Measurements from ENCODE around the gene GPRIN2.
"Not testable (repeated sequence)": the region's sequence is repeated elsewhere in the genome, so short reads cannot be mapped to it uniquely, and the experiment has no call there.

GPRIN2 gene

DNA sequence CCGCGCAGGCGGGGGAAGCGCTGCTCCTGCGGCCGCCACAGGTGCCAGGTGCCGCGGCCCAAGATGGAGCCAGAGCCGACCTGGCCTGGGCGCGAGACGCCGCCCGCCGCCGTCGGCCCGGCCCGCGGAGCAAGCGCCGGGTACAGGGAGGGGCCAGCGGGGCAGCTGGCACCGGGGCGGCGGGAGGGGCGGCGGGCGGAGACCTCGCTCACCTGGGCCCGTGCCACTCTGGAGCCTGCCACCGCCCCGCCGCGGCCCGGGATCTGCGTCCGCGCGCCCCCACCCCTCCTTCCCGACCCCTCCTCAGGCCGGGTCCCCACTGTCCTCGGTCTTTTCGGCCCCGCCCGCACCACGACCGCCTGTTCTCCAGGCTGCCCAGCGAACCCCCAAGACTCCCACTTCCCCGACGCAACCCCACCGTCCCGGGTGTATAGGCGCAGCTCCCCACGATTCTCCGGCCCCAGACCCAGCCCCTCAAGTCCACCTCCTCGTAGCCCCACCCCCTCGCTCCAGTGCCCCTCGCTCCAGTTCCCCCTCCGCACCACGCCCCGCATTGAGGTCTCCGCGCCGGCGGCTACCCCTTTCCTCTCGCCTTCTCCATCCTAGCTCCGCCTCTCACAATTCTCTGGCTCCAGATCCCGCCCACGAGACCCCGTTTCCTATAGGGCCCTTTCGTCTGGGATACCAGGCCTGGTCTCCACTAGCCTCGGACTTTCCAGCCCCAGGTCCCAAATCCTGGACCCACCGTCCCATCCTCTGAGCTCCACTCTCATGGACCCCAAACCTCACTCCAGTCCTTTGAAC lies at the start of gene GPRIN2:
GPRIN2 (minus strand) TSS at position 144 of the 804 bp plus-strand sequence. CDS start 5,922 bp downstream, outside the sequence.
- DNase-seq (ENCODE audit: low spot score): no peak

DNA sequence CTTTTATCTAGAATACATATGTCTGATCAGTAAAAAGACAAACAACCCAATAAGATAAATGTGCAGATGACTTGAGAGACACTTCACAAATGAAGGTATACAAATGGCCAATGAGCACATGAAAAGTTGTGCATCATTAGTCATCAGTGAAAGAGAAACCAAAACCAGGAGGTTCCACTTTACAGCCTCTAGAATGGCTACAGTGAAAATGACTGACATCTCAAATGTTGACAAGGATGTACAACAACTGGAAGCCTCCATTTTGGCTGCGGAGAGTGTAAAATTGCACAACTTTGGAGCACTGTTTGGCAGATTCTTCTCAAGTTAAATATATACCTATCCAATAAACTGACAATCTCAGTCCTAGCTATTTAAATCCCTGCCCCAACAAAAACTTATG lies 44.1 kb upstream of the GPRIN2 start:
- DNase-seq (ENCODE audit: low spot score): not testable (repeated sequence)

DNA sequence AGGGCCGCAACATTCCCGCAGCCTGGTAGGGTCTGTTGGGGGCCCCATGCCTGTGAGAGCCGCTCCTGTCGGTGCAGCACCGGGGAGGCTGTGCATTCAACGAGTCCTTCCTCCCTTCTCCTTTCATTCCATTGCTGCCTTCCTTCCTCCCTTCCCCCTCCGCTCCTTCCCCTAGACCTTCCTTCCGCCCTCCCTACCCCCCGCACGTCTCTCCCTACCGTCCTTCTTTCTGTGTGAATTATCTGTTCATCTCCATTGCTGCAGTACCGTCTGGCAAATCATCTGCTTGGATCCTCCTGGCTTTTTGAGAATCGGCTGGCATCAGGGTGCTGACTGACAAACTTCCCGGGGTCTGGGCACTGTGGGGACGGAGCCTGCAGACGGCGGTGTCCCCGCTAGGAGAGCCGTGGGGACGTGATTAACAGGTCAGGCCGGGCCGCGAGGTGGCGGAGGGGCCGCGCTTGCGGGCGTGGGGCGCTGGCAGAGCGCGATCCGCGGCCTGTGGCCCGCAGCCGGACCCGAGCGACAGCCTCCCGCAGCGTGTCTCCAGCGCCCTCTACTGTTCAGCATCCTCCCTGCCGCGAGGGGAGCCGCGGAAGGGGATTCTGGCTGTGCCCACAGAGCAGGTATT lies 41.3 kb upstream of the GPRIN2 start:
- peak; percentile 22 for DNase-seq (ENCODE audit: low spot score)

DNA sequence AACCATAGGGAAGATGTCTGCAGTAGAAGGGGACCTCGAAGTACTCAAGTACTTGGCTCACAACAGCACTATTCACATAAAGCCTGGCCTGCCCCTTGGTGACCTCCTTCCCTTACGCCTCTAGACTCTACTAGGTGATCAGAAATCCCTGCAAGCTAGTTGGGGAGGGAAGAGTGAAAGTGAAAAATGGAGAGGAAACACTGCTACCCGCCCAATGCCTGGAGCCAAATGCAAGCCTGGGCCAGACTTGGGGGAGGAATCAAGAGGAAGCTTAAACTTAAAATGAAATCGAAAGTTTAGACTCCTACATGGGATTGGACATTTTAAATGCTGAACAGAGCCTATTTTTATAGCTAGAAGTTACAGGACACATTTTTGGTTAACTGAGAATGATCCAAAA lies 40.1 kb upstream of the GPRIN2 start:
- not testable (repeated sequence) for DNase-seq (ENCODE audit: low spot score)

DNA sequence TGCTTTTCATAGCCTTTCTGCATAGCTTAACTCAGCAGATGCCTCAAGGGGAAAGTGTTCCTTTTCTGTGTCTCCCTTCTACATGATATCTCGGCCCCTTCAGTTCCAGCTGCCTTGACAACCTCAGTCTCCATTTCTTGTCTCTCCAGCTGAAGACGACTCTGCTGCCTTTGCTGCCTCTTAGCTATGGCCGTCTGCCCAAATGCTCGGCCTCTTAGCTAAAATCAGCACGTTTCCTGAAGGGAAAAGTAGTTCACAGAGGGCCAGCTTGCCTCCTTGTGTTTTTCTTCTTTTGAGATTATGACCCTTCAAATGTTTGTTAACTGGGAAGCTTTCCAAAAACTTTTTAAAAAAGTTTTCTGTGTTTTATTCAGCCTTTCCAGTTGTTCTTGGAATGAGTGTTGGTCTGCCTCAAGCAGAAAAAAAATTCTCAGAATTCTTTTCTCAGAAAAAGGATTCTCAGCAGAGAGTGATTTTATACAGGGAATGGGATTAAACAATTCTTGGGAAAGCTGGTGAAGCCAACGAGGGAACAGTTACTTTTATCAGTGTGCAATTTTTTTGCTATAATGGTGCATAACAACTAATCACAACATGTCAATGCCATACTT lies 38.1 kb upstream of the GPRIN2 start:
- not testable (repeated sequence) for DNase-seq (ENCODE audit: low spot score)

DNA sequence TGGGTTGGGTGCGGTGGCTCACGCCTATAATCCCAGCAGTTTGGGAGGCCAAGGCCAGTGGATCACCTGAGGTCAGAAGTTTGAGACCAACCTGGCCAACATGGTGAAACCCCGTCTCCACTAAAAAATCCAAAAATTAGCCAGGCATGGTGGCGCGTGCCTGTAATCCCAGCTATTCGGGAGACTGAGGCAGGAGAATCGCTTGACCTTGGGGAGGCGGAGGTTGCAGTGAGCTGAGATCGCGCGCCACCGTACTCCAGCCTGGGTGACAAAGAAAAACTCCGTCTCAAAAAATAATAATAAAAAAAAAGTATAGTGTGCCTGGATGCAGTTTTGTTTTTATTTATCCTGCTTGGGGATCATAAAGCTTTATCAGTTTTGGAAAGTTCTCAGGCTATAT lies 36.8 kb upstream of the GPRIN2 start:
- not testable (repeated sequence) for DNase-seq (ENCODE audit: low spot score)

DNA sequence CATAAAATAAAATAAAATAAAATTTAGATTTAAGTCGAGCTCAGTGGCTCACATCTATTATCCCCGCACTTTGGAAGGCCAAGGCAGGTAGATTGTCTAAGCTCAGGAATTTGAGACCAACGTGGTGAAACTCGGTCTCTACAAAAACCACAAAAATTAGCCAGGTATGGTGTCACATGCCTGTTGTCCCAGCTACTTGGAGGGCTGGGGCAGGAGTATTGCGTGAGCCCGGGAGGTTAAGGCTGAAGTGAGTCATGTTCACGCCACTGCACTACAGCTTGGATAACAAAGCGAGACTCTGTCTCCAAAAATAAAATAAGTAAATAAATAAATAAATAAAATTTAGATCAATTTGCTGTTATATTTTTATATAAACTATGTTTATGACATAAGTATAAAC lies 34.6 kb upstream of the GPRIN2 start:
- not testable (repeated sequence) for DNase-seq (ENCODE audit: low spot score)

DNA sequence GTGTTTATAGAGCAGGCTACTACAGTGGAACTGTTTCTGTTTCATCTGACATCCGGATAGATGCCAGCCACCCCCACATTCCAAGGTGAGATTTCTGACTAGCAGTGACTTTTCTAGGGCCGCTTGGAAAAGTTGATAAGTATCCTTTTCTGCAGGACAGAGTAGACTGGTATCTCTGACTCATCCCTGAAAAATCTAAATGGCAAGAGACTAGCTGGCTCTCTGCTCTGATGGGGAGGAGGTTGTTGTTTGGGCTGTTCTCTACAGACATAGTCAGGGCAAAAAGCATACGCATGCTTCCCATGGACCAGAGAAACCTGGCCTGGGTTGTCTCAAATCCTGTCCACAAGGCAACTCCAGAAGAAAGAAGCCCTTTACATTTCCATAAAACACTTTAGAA lies 33.1 kb upstream of the GPRIN2 start:
- not testable (repeated sequence) for DNase-seq (ENCODE audit: low spot score)

DNA sequence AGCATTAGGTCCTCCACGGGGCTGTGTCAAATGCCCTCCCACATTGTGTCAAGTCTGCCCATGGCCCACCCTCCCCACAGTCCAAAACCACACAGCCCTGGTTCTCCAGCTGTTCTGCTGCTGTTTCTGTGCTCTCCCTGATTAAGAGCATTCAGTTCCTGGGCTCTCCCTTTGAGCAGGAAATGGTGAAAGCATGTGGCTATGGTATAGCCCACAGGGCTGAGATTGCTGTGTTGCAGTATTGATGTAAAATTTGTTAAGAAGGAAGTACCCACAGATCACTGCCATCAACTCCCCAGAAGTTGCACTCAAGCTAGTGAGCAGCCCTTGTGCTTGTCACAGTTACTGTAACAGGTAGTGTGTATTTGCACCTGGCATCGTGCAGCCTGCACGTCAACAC lies 31.8 kb upstream of the GPRIN2 start:
- not testable (repeated sequence) for DNase-seq (ENCODE audit: low spot score)

DNA sequence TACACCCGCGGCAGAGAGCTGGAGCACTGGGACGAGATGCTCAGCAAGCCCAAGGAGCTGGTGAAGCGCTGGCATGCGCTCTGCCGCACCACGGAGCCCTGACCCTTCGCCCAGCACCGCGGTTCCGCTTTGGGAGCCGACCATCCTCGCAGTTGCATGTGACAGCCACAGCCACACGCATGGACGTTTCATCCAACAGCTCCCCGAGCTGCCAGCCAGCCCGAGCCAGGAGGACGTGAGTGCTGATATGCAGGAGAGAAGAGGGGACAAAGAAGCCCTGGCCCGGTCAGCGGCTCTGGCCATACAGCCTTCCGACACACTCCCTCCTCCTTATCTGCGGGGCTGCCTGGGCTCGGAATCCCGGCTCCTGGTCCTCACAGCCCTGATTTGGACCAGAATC lies 31.1 kb upstream of the GPRIN2 start:
- not testable (repeated sequence) for DNase-seq (ENCODE audit: low spot score)

DNA sequence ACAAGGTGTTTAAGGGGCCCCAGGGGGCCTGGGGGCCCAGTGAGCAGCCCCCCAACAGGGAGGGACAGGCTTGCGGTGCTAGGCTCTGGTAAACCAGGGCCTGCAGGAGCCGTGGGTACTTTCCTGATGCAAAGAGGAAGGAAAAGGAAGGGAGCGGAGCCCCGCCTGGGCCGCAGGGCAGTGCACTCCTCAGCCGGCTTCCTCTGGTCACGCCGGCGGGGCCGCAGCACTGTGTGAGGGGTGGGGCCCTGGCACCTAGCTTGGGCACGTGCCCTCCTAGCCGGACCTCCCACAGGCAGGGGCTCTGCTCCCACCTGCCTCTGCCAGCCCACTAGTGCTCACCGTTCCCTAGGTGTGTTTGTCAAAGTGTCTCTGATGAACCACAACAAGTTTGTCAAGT lies 28.8 kb upstream of the GPRIN2 start:
- DNase-seq (ENCODE audit: low spot score): not testable (repeated sequence)

DNA sequence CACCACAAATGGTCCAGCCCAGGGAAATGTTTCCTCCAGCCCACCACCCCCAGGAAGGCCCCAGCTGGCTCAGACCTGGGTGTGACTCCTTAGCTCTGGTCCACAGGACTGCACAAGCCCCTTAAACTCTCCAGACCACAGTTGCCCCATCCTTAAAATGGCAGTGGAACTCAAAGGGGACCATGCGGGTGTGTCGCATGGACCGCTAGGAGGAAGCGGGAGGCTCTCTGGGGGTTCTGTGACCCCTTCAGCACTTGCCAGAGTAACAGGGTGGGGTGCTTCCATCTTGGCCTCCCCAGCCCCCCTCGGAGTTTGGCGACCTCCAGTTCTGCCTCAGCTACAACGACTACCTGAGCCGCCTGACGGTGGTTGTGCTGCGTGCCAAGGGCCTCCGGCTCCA lies 27.7 kb upstream of the GPRIN2 start:
- not testable (repeated sequence) for DNase-seq (ENCODE audit: low spot score)

DNA sequence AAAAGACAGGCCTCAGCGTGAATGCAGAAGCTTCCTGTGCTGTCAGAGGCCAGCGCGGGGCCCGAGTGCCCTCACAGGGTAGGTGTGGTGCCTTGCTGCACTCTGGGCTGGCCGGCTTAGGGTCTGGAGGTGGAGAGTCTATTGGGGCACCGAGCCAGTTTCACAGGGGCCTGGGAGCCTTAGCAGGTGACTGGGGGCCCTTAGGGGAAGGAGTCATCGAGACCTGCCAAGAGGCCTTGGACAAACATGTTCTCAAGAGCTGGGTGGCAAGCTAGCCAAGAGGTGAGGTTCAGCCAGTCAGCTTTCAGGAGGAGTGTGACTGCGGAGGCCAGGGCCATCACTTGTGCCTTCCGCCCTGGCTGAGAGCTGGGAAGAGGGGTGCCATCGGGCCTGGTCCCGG lies 26.1 kb upstream of the GPRIN2 start:
- not testable (repeated sequence) for DNase-seq (ENCODE audit: low spot score)

DNA sequence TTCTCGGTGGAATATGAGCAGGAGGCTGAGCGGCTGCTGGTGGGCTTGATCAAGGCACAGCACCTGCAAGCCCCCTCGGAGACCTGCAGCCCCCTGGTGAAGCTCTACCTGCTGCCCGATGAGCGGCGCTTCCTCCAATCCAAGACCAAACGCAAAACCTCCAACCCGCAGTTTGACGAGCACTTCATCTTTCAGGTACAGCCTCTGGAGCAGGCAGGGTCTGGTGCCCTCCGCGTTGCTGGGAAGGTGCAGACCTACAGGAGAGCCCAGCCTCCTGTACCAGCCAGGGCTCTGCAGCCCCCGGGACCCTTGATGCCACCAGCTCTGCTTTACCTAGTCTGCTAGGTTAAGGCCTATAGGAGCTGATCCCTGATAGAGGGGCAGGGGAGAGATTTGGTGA lies 25.5 kb upstream of the GPRIN2 start:
- DNase-seq (ENCODE audit: low spot score): not testable (repeated sequence)

DNA sequence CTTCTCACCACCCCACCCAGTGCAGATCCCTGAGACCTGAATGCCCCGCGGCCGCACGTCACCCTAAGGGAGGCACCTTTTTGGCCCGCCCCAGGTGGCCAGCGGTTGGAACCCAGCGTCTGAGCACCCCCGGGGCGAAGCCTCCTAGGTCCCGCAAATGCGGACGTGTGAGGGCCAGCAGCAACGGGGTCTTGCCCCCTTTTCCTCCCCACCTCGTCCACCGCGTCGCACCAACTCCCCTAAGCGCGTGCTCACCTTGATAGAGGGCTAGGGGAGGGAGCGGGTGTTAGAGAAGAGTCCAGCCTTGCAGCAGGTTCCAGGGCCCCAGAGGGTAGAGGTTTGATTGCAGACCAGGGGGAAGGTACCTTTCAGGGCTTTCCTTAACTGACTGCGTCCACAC lies 22.9 kb upstream of the GPRIN2 start:
- not testable (repeated sequence) for DNase-seq (ENCODE audit: low spot score)

DNA sequence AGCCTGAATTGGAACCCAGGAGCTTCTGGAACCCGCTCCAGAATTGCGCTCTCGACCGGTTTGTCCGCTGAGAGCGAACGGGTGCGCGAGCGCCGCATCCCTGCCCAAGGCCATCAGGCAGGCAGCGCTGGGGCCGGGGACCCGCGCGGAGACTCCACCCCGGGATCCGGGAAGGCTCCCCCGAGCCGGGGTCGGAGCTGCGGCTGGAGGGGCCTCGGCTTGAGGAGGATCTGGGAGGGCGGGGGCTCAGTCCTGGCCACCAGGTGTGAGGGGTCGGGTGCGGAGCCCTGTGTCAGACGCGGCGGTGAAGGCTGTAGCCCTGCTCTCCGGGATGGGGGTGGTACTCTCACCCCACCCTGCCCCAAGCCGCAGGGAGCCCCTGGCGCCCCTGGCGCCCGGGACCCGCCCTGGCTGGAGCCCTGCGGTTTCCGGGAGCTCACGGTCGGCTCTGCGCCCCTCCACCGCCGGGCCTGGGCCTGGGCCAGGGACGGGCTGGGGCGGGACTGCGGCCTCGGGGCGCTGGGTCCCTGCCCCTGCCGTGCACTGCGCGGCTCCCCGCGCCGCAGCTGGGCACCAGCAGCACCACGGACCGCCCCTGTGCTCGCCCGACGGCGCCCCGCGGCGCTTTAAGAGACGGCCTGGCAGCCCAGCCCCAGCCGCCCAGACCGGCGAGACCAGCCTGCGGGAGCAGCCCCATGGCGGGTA lies 22.2 kb upstream of the GPRIN2 start, which contains the start of gene SYT15:
SYT15 (plus strand) TSS at position 655 of the 705 bp plus-strand sequence; CDS start at position 696, 41 bp downstream.
- not testable (repeated sequence) for DNase-seq (ENCODE audit: low spot score)

DNA sequence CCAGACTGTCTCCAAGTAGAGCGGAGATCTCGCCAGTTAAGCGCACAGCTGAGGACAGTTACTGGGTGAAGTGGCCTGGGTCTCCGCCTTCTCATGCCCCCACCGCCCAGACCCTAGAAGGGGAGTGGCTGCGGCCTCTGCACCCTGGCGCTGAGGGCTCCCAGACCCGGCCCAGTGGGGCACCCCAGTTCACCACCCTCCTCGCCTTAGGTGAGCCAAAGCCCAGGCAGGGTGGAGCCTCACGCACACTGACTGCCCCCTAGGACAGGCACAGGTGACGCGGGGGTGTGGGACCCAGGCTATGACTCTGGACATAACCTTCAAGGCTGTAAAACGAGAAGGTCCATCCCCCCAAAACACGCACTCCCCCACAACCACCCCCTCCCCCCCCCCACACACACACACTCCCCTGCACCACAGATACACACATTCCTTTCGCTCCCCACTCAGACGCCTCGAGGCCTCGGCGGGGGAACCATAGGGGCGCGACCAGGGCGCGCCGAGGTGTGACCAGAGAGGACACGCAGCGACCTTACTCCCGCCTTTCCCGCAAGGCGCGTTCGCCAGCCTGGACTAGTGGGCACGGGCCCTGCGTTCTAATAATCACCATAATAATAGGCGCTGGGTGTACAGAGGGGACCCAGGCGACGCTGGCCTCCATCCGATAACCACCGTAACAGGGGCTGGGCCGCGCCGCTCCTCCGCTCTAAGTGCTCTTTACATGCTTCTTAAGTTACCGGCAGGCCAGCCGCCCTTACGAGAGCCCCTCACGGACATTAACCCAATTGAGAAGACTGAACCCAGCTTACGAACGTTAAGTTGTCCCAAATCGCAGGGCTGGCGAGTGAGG lies 21.4 kb upstream of the GPRIN2 start:
- DNase-seq (ENCODE audit: low spot score): not testable (repeated sequence)

DNA sequence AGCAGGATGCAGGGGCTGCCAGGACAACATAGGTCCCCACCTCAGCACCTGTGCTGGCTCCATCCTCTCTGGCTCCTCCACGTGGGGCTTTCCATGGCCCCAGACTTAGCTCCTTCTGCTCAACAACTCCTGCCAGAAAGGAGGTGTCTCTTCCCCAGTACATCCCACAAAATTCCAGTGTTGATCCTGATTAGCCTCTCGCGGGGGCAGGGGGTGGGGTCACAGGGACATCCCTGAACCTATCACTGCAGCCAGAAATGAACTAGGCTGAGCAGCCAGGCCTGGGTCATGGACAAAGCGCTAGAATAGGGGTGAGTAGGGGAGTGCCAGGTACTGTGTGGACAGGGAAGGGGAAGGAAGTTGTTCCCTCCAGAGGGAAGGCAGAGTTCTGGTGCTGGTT lies 17.4 kb upstream of the GPRIN2 start:
- not testable (repeated sequence) for DNase-seq (ENCODE audit: low spot score)

DNA sequence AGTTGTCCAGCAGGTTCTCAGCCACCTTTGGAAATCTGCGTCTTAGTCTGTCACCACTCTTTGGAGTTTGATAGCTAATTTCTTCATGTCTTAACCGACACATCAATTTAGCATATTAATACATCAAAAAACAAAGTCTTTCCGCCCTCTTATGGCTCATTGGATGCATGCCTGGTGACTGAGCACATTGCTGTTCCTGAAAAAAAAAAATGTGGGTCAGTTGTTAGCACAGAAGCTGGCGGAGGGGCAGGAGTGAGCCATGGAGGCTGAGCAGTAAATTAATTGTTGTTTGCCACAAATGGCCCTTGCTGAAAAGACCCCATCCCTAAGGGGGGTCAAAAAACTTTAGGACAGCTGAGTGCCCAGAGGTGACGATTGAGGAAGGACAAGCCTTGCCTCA lies 16.9 kb upstream of the GPRIN2 start:
- not testable (repeated sequence) for DNase-seq (ENCODE audit: low spot score)

DNA sequence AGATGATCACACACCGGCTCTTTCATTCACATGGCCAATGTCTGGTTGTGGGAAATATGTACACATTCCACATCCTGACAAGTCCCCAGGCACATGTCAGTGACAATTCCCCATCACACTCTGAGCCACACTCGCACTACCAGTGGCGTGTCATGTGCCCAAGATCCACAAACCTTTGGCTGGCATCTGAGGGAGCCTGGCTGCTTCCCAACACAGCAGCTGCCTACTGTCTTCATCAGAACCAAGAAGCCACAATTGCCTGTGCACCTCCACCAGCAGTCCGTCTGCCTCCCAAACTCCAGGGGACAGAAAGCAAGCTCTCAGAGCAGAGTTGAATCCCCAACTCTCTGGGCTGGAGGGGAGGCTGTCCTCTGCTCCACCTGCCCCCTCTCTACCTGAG lies 16.3 kb upstream of the GPRIN2 start:
- DNase-seq (ENCODE audit: low spot score): not testable (repeated sequence)

DNA sequence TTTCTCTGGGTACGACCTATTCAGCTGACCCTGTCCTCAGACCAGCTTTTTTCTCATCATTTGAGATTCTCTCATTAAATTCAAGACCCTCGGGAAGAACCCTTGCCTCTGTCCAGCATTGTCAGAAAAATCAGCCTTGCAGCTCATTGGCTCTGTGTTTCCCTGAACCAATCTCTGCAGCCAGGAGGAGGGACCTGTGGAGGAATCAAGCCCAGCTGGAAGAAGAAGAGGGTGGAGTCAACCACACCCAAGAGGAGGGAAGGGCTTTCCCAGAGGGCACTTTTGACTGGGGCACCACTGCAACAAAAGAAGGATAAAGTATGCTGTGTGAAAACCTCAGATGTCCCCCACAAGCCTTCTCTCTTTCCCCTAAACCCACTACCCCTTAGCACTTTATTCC lies 14.2 kb upstream of the GPRIN2 start:
- DNase-seq (ENCODE audit: low spot score): not testable (repeated sequence)

All from activated CD4-positive, alpha-beta T cell treated with anti-CD3 and anti-CD28 coated beads, Interleukin-2, Interleukin-4, amounts not matched to agents 100 ng/mL and 50 ng/mL, durations not matched to agents 16 hours and 8 hours (primary cell).